ENCODE results near the gene GJA4. TPM values are rescaled to one million over a fixed set of nuclear protein-coding genes. Genes with fewer than 3 reads are reported as not detected.

GJA4 gene
- total RNA-seq = 10 to 100 TPM in 4 of 6 donors, 1 to 10 TPM in 2; 5.2 to 41.1 (median 19.2) TPM

DNA sequence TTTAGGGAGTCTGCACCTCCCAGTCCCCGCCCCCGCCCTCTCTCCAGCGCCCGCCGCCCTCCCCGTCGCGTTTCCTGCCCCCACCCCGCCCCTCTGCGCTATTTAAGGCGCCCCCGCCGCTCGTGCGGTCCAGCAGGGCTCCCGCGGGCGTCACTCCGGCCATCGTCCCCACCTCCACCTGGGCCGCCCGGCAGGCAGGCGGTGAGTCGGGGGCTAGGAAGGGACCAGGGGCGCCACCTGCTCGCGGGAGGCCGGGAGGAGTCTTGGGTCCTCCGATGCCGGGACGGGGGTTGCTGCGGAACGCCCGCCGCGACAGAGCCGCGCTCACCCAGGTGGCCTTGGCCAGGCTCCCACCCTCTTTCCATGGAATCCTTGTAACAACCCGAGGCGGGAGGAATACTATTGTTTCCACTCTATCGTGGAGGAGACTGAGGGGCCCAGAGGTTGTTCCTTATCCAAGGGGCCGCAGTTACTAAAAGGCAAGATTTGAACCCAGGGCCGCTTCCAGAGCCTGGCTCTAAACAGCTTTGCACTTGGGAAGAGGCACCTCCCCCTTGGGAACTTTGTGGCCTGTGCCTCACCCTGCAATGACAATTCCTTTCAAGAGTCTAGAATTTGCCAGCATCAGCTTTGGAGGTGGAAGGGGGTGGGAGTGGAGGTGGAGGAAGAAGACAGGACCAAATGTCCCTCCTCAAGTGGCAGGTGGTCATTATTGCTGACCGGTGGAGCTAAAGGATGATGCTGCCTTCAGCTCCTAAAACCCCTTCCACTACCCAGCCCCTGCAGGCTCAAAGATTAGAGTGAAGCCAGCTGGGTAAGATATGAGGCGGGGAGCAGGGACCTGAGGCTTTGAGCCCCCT lies at the start of gene GJA4:
TSS of gene GJA4 (plus strand) at position 132 of the 860 bp plus-strand sequence. CDS start 1,215 bp downstream, outside the sequence.
- ATAC-seq (ENCODE audit: low FRiP score in 2 of 2) = no peak
- Histone ChIP-seq H3K27me3 (peaks cover 0 to 7% (median 0%) of the 10 kb centered on the region in 4 donors), H3K27ac (peak within 1 kb of the TSS; percentile 72 to 86 (median 82)), H3K9me3 (peaks cover 0 to 3% (median 0%) of the 10 kb centered on the region in 4 donors), H3K4me3 (peak within 1 kb of the TSS in 3 of 4 donors; percentile 46 to 55 (median 53)), H3K4me1 (peaks cover 0 to 15% (median 7%) of the 10 kb centered on the region in 4 donors), H3K36me3 (peaks cover 0 to 7% (median 3%) of the 10 kb centered on the region in 4 donors)
- peak in 1 of 2 donors; percentile 82 for DNase-seq
- WGBS, 2 donors = 10 to 17% methylated on average over 21 to 34 of the region's 45 CpGs
- TF ChIP-seq POLR2AphosphoS5 (IDR thresholded peaks at IDR 0.05) (peak in 1 of 2 donors; percentile 59), CTCF (IDR thresholded peaks at IDR 0.05) (no peak), EP300 (IDR thresholded peaks at IDR 0.05) (no peak), POLR2A (IDR thresholded peaks at IDR 0.05) (peak in 1 of 4 donors; percentile 49)

- no peak overlapping the region for H3K27ac ChIP-seq
- no peaks in the 10 kb centered on the region for H3K4me1 ChIP-seq
- no peak for ATAC-seq (ENCODE audit: low FRiP score in 2 of 2)
- no peaks in the 10 kb centered on the region for H3K27me3 ChIP-seq
- no peak for DNase-seq
- TF ChIP-seq EP300 (IDR thresholded peaks at IDR 0.05) = no peak
- TF ChIP-seq POLR2AphosphoS5 (IDR thresholded peaks at IDR 0.05) = no peak
- no peak for TF ChIP-seq POLR2A (IDR thresholded peaks at IDR 0.05)
- no peak for TF ChIP-seq CTCF (IDR thresholded peaks at IDR 0.05)
- H3K9me3 ChIP-seq = no peaks in the 10 kb centered on the region
- WGBS, 2 donors = 77 to 83% methylated on average over 6 of the region's 6 CpGs
- H3K4me3 ChIP-seq = no peak overlapping the region
- no peaks in the 10 kb centered on the region for H3K36me3 ChIP-seq
These were observed 49.0 kb upstream of the GJA4 start for GRCh38 chr1:34743775-34744174.

DNA sequence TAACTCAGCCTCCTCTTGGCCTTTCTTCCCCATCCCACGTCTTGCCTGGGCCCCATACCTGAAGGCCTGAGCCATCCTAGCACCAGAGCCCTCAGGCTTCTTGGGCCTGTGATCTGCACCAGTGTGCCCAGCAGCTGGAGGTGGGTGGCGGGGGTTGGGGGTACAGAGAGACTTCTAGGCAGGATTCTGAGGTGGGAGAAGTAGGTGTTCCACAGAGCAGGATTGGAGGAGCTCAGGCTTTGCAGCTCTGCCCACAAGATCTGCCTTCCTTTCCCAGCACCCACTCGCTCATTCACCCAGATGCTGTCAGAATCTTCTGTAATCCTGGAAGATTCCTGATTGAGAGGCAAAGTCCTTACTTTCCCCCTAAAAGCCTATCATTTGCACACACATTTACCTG lies 47.9 kb upstream of the GJA4 start:
- DNase-seq (no peak), ATAC-seq (ENCODE audit: low FRiP score in 2 of 2) (no peak)
- no peaks in the 10 kb centered on the region for H3K27me3 ChIP-seq
- H3K4me1 ChIP-seq = no peaks in the 10 kb centered on the region
- no peaks in the 10 kb centered on the region for H3K9me3 ChIP-seq
- no peak overlapping the region for H3K27ac ChIP-seq
- H3K36me3 ChIP-seq = no peaks in the 10 kb centered on the region
- 63 to 78% methylated on average over 2 to 3 of the region's 3 CpGs for WGBS, 2 donors
- no peak for TF ChIP-seq POLR2AphosphoS5 (IDR thresholded peaks at IDR 0.05)
- no peak for TF ChIP-seq CTCF (IDR thresholded peaks at IDR 0.05)
- no peak for TF ChIP-seq POLR2A (IDR thresholded peaks at IDR 0.05)
- no peak for TF ChIP-seq EP300 (IDR thresholded peaks at IDR 0.05)
- H3K4me3 ChIP-seq = no peak overlapping the region

- Histone ChIP-seq H3K9me3 (no peaks in the 10 kb centered on the region), H3K4me3 (no peak overlapping the region), H3K36me3 (no peaks in the 10 kb centered on the region), H3K4me1 (no peaks in the 10 kb centered on the region), H3K27ac (no peak overlapping the region), H3K27me3 (no peaks in the 10 kb centered on the region)
- TF ChIP-seq CTCF (IDR thresholded peaks at IDR 0.05) = no peak
- no peak for TF ChIP-seq EP300 (IDR thresholded peaks at IDR 0.05)
- no peak for TF ChIP-seq POLR2AphosphoS5 (IDR thresholded peaks at IDR 0.05)
- TF ChIP-seq POLR2A (IDR thresholded peaks at IDR 0.05) = no peak
- DNase-seq (no peak), ATAC-seq (ENCODE audit: low FRiP score in 2 of 2) (no peak)
- whole genome bisulfite sequencing, 2 donors = 66 to 80% methylated on average over 1 to 5 of the region's 5 CpGs
These were observed 47.1 kb upstream of the GJA4 start for GRCh38 chr1:34745666-34746065.

Data from upper lobe of left lung (tissue), 6 donors.